GM12878 (cell line): ENCODE results near the gene RGL1. TPM values are rescaled to one million over a fixed set of nuclear protein-coding genes. Genes with fewer than 3 reads are reported as not detected.

Source experiments
- IKZF1 ChIP-seq: fragments of 450-650 bp; conservative IDR thresholded peaks from 2 replicates; pipeline ENCODE4 v1.6.1; 2017; ENCODE audit warnings: antibody characterized with exemption, mild to moderate bottlenecking
- RB1 ChIP-seq: fragments of 450-650 bp; formaldehyde crosslinking; IDR thresholded peaks from 2 replicates; pipeline ENCODE4 v1.6.1; 2017; ENCODE audit warnings: mild to moderate bottlenecking, borderline replicate concordance
- SP1 ChIP-seq: IDR thresholded peaks from one replicate; pipeline ENCODE4 v1.6.1; 2011; ENCODE audit warnings: low read depth, low read length
- ZBED1 ChIP-seq: IDR thresholded peaks from 2 replicates; pipeline ENCODE4 v1.6.1; 2016; ENCODE audit warnings: borderline replicate concordance
- ZNF592 ChIP-seq: fragments of 450-650 bp; IDR thresholded peaks from 2 replicates; pipeline ENCODE4 v1.6.1; 2017; ENCODE audit warnings: mild to moderate bottlenecking, moderate library complexity
- ZNF687 ChIP-seq: fragments of 450-650 bp; IDR thresholded peaks from 2 replicates; pipeline ENCODE4 v1.6.1; 2017; ENCODE audit warnings: mild to moderate bottlenecking, moderate library complexity
- polyA plus RNA-seq, 11 experiments: library from polyadenylated mRNA; depleted of rRNA in 4 of 11; unstranded in 6 of 11; stranded (reverse) in 5 of 11; fragments of >200 nt; fragmentation: Nextera tagmentation in 4 of 11; fragmentation: Illumina TruSeq in 1 of 11; extraction: Ambion mirVana in 4 of 11; extraction: Trizol in 1 of 11; gene quantifications; 1 replicate in 1 of 11; 2 replicates in 10 of 11; pipeline versions ENCODE4 v1.2.1 to v1.2.3, GENCODE V29; 2011 to 2016; ENCODE audit warnings: inconsistent platforms in 2 of 11, missing spikeins in 2 of 11, low read depth in 1 of 11
- total RNA-seq, 4 experiments: library from RNA; depleted of rRNA in 3 of 4; stranded (reverse); fragments of >200 nt in 3 of 4; fragmentation: Illumina TruSeq in 1 of 4; extraction: Trizol in 1 of 4; gene quantifications; 2 replicates each; pipeline versions ENCODE4 v1.2.1 to v1.2.3, GENCODE V29; 2013 to 2021

The RGL1 gene
- total and polyA plus RNA-seq, 10 of the 15 experiments (the other 5 are each of a cell fraction or from before 2014, with no cell fraction given): 8.1 to 25.0 (median 19.0) TPM

DNA sequence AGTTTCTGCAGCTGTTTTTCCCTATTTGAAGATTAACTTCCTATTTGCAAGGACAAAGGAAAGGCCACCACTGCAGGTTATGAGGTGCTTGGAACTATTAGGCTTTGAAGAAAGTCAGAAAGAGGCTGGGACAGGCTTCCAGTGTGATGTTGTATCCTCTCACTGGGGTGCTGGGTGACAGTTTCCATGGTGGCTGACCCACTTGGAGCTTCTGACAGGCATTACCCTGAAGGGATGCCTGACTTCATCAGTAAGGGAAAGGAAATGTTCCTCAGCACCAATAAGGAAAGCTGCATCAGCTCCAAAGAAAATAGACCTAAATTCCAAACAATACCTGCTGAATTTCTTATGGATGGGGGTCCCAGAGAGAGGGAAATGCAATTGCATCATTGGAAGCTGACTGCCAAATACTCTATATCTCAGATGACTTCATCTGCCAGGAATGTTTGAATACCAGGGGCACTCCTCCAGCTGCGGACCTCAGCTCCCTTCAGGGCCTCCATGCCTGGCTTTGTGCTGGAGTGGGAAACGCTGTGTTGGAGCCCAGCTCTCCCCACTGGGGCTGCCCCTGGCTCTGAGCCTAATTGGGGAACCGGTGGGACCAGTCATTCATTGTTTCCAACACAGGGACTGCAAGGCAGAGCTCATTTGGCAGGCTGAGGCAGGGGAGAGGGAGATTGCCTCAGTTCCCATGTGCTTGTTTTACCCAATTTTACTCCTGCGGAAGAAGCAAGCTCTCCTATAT is 76.6 kb downstream of the RGL1 start (continued):
- TF ChIP-seq ZNF687 (no peak), RB1 (no peak), ZBED1 (no peak), ZNF592 (no peak), SP1 (no peak), IKZF1 (no peak)
